ENCODE data around the gene ERICH4. TPM values are rescaled to one million over a fixed set of nuclear protein-coding genes. Genes with fewer than 3 reads are reported as not detected.
A peak's percentile ranks its signal among the peaks of the same experiment; 100 is the strongest.

The ERICH4 gene
- total and polyA plus RNA-seq, 9 of the 15 experiments (the other 6 are each of a cell fraction or from before 2014, with no cell fraction given): not detected

DNA sequence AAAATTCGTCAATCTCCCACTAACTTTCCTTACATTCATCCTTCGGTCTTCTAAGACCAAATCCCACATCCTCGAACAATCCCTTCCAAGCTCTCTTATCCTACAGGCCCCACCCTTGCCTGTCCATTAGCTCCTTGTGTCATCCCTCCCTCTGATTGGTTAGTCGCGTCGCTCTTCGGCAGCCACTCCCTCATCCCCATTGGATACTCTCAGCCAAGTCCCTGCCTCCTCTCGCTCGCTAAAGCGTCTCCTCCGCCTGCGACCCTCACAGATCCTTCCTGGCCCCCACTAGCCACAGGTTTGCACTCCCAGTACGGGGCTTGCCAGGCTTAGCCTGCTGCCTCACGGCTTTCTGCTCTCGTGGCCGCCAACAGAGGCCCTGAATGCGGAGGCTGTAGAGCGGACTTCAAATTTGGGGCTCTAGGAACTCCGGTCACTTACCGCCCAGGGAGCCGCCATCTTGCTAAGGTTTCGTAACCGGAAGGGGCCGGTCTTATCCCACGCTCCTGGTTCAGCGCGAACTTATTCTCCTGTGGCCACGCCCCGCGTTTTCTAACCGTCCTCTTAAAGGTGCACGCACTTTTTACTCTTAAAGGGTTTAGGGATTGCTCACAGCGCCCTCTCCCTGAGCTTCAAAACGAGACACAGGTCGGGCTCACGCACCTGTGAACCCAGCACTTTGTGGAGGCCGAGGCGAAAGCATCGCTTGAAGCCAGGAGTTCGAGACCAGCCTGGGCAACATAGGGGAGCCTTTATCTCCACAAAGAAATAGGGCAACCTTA lies 3.3 kb upstream of the ERICH4 start, which contains the start of gene DMAC2 (continued):
- TF ChIP-seq ZC3H11A (IDR thresholded peaks at IDR 0.05; ENCODE audit: low read depth, low read length): no peak
- peak in 1 of 2 experiments; percentile 67 for TF ChIP-seq AFF1 (IDR thresholded peaks at IDR 0.05; ENCODE audit: low read depth in 1 of 2, partially characterized antibody in 2 of 2)
- TF ChIP-seq CBX2 (IDR thresholded peaks at IDR 0.05; ENCODE audit: insufficient read depth, low read length, poor library complexity, severe bottlenecking): no peak
- no peak for TF ChIP-seq NR2C2 (CRISPR knock-in tag; IDR thresholded peaks at IDR 0.05)
- peak; percentile 75; the same call in 1 of the 2 replicates for TF ChIP-seq NR2C2 (tag; IDR thresholded peaks at IDR 0.05)
- TF ChIP-seq NKRF (IDR thresholded peaks at IDR 0.05; ENCODE audit: borderline replicate concordance): peak; percentile 94; the same call in 1 of the 2 replicates
- no peak for TF ChIP-seq ZNF354B (CRISPR knock-in tag; IDR thresholded peaks at IDR 0.05)
- no peak for TF ChIP-seq ILF3 (IDR thresholded peaks at IDR 0.05; ENCODE audit: borderline replicate concordance)
- 0 out of 2 replicates have a peak, but pooled peaks have one; percentile 46 for TF ChIP-seq LARP7 (IDR thresholded peaks at IDR 0.05)
- no peak for TF ChIP-seq FUS (optimal IDR thresholded peaks at IDR 0.05; ENCODE audit: low read depth, low read length)
- no peak for TF ChIP-seq MBD1 (CRISPR knock-in tag; IDR thresholded peaks at IDR 0.05)
- no peak for TF ChIP-seq MAFK (IDR thresholded peaks at IDR 0.05; ENCODE audit: low read length)
- TF ChIP-seq TBL1XR1 (IDR thresholded peaks at IDR 0.05; ENCODE audit: low read length in 2 of 2): peak in 1 of 2 experiments; percentile 32; a peak in 1 of 4 replicates
- TF ChIP-seq, protein P1, sequence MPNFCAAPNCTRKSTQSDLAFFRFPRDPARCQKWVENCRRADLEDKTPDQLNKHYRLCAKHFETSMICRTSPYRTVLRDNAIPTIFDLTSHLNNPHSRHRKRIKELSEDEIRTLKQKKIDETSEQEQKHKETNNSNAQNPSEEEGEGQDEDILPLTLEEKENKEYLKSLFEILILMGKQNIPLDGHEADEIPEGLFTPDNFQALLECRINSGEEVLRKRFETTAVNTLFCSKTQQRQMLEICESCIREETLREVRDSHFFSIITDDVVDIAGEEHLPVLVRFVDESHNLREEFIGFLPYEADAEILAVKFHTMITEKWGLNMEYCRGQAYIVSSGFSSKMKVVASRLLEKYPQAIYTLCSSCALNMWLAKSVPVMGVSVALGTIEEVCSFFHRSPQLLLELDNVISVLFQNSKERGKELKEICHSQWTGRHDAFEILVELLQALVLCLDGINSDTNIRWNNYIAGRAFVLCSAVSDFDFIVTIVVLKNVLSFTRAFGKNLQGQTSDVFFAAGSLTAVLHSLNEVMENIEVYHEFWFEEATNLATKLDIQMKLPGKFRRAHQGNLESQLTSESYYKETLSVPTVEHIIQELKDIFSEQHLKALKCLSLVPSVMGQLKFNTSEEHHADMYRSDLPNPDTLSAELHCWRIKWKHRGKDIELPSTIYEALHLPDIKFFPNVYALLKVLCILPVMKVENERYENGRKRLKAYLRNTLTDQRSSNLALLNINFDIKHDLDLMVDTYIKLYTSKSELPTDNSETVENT (CRISPR knock-in tag; IDR thresholded peaks at IDR 0.05): 0 out of 2 replicates have a peak, but pooled peaks have one; percentile 40
